Neural progenitor cell (in vitro differentiated cells): ENCODE data around the gene PPP2R2B. TPM values are rescaled to one million over a fixed set of nuclear protein-coding genes. Genes with fewer than 3 reads are reported as not detected.
"Not testable (repeated sequence)": the region's sequence is repeated elsewhere in the genome, so short reads cannot be mapped to it uniquely, and the experiment has no call there.

Source experiments
- DNase-seq: peaks from one replicate; pipeline ENCODE4 v3.0.0-alpha.2; 2016; ENCODE audit warnings: low spot score
- H2AFZ ChIP-seq: fragments of 200-600 bp; sonication (generic); replicated peaks from 2 replicates; pipeline ENCODE4 v1.6.1; 2016; ENCODE audit warnings: antibody characterized with exemption
- H3F3A ChIP-seq: fragments of 200-600 bp; sonication (generic); 2 replicates; pipeline ENCODE4 v1.6.1; 2016; ENCODE audit warnings: antibody characterized with exemption, low read depth
- H3K27ac ChIP-seq: fragments of 200-600 bp; sonication (generic); 2 replicates; pipeline ENCODE4 v1.5.1; 2016; ENCODE audit warnings: mild to moderate bottlenecking
- H3K27me3 ChIP-seq: fragments of 200-600 bp; sonication (generic); 2 replicates; pipeline ENCODE4 v1.6.1; 2016; ENCODE audit warnings: mild to moderate bottlenecking, moderate library complexity
- H3K36me3 ChIP-seq: fragments of 200-600 bp; sonication (generic); 2 replicates; pipeline ENCODE4 v1.5.1; 2016
- H3K4me1 ChIP-seq: fragments of 200-600 bp; sonication (generic); 2 replicates; pipeline ENCODE4 v1.6.1; 2016; ENCODE audit warnings: mixed run types
- H3K4me2 ChIP-seq: fragments of 200-600 bp; sonication (generic); 2 replicates; pipeline ENCODE4 v1.6.1; 2016
- H3K4me3 ChIP-seq: fragments of 200-600 bp; sonication (generic); 2 replicates; pipeline ENCODE4 v1.5.1; 2016
- H3K79me2 ChIP-seq: fragments of 200-600 bp; sonication (generic); 2 replicates; pipeline ENCODE4 v1.6.1; 2016; ENCODE audit warnings: low read depth
- H3K9ac ChIP-seq: fragments of 200-600 bp; sonication (generic); 2 replicates; pipeline ENCODE4 v1.6.1; 2016
- H3K9me3 ChIP-seq: fragments of 200-600 bp; sonication (generic); 2 replicates; pipeline ENCODE4 v1.5.1; 2016; ENCODE audit warnings: low read depth
- H4K20me1 ChIP-seq: fragments of 200-600 bp; sonication (generic); 2 replicates; pipeline ENCODE4 v1.6.1; 2016; ENCODE audit warnings: low read depth
- H3K27ac Mint-ChIP-seq: 3 replicates; pipeline ENCODE4 v1.8.0; 2021; ENCODE audit warnings: mixed read lengths
- H3K27me3 Mint-ChIP-seq: 2 replicates; pipeline ENCODE4 v1.8.0; 2022; ENCODE audit warnings: low read depth, mild to moderate bottlenecking, inconsistent platforms, moderate library complexity, mixed read lengths; ENCODE audit not compliant: insufficient read depth
- H3K36me3 Mint-ChIP-seq: 3 replicates; pipeline ENCODE4 v1.8.0; 2021; ENCODE audit warnings: mixed read lengths
- H3K4me1 Mint-ChIP-seq: 3 replicates; pipeline ENCODE4 v1.8.0; 2021; ENCODE audit warnings: mixed read lengths
- H3K4me3 Mint-ChIP-seq: 3 replicates; pipeline ENCODE4 v1.8.0; 2021; ENCODE audit warnings: mild to moderate bottlenecking, moderate library complexity, mixed read lengths
- H3K9me3 Mint-ChIP-seq: 3 replicates; pipeline ENCODE4 v1.8.0; 2020; ENCODE audit warnings: mixed read lengths
- EZH2 ChIP-seq: fragments of 200-600 bp; sonication (generic); IDR thresholded peaks from 2 replicates; pipeline ENCODE4 v1.6.1; 2017; ENCODE audit warnings: antibody characterized with exemption, mild to moderate bottlenecking, moderate library complexity
- EZH2phosphoT487 ChIP-seq: fragments of 200-600 bp; sonication (generic); IDR thresholded peaks from 2 replicates; pipeline ENCODE4 v1.6.1; 2017; ENCODE audit warnings: antibody characterized with exemption
- total RNA-seq: library from RNA; depleted of rRNA; stranded (reverse); fragments of >200 nt; gene quantifications from 2 replicates; pipeline ENCODE4 v1.2.3, GENCODE V29; 2015; ENCODE audit warnings: low replicate concordance
- TF ChIP-seq, protein P1 (sequence below): fragments of 200-600 bp; sonication (generic); IDR thresholded peaks from 2 replicates; pipeline ENCODE4 v1.5.1; 2017; ENCODE audit warnings: antibody characterized with exemption, mild to moderate bottlenecking

PPP2R2B gene
- total RNA-seq, 1 donor from 2014 or later, result 26.6 TPM

DNA sequence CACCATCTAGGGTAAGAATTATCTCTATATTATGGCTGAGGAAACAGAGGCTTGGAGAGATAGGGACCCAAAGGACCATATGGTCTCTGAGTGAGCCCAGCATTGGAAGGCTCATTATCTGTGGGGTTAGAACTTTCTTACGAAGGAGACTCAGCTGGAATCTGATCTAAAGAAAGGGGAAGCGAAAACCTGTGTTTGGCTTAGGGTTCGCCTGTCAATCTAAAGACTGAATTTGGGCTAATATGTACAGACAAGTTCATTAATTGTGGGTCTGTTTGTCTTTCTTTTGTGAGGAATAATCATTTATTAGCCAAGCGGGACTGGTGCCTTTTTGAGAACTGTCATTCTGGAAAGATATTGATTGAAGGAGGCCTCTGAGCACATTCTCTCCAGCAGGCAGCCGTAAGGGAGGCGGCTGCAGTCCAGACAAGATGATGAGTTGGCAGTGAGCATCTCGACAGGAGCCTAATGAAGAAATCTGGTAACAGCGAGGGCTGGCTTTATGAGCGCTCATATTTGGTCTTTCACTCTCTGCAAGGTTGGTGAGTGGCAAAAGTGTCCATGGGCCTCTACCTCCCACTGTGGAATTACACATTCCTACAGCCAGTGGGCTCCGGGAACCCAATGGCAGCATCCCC is 258.4 kb downstream of the PPP2R2B start:
- Histone ChIP-seq H3K4me1 (peaks cover 17% of the 10 kb centered on the region), H4K20me1 (peaks cover 7% of the 10 kb centered on the region), H3K36me3 (no peaks in the 10 kb centered on the region), H3K27ac (no peak overlapping the region), H3K4me3 (no peak overlapping the region), H3K79me2 (no peaks in the 10 kb centered on the region), H2AFZ (no peak overlapping the region), H3K4me2 (peak overlapping the region; percentile 64), H3K27me3 (no peaks in the 10 kb centered on the region), H3K9me3 (peaks cover 5% of the 10 kb centered on the region), H3F3A (peaks cover 13% of the 10 kb centered on the region), H3K9ac (no peak overlapping the region)
- TF ChIP-seq EZH2phosphoT487 (no peak), EZH2 (no peak)
- TF ChIP-seq, protein P1, sequence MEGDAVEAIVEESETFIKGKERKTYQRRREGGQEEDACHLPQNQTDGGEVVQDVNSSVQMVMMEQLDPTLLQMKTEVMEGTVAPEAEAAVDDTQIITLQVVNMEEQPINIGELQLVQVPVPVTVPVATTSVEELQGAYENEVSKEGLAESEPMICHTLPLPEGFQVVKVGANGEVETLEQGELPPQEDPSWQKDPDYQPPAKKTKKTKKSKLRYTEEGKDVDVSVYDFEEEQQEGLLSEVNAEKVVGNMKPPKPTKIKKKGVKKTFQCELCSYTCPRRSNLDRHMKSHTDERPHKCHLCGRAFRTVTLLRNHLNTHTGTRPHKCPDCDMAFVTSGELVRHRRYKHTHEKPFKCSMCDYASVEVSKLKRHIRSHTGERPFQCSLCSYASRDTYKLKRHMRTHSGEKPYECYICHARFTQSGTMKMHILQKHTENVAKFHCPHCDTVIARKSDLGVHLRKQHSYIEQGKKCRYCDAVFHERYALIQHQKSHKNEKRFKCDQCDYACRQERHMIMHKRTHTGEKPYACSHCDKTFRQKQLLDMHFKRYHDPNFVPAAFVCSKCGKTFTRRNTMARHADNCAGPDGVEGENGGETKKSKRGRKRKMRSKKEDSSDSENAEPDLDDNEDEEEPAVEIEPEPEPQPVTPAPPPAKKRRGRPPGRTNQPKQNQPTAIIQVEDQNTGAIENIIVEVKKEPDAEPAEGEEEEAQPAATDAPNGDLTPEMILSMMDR, result no peak
- peak overlapping the region; percentile 69 for H3K4me3 Mint-ChIP-seq
- peaks cover 31% of the 10 kb centered on the region for H3K4me1 Mint-ChIP-seq
- DNase-seq, result no peak
- no peaks in the 10 kb centered on the region for H3K36me3 Mint-ChIP-seq
- H3K27ac Mint-ChIP-seq, result peak overlapping the region; percentile 64
- H3K27me3 Mint-ChIP-seq, result peaks cover 11% of the 10 kb centered on the region
- H3K9me3 Mint-ChIP-seq, result peaks cover 10% of the 10 kb centered on the region

DNA sequence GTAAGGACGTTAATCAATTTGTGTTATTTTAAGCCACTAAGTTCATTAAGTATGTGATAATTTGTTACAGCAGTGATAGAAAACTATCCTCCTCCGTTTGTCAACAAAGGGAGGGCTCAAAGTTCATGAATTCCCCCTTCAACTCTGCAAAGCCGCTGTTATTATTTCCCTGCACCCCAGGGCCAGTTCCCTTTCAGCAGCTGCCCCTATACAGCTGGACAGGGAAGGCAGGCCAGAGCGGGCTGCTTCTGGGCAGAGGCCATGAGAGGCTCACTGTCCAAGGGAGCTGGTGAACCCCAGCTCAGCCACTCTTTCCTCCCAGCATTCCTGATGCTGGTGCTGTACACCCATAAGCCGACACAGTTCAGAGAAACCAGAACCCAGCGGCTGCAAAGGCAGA is 260.1 kb downstream of the PPP2R2B start:
- Histone ChIP-seq H3K27me3 (no peaks in the 10 kb centered on the region), H4K20me1 (peaks cover 7% of the 10 kb centered on the region), H3K9me3 (peaks cover 5% of the 10 kb centered on the region), H3K79me2 (no peaks in the 10 kb centered on the region), H3F3A (peaks cover 13% of the 10 kb centered on the region), H3K36me3 (no peaks in the 10 kb centered on the region), H3K4me2 (no peak overlapping the region), H3K27ac (no peak overlapping the region), H3K9ac (no peak overlapping the region), H3K4me3 (no peak overlapping the region), H3K4me1 (peaks cover 17% of the 10 kb centered on the region), H2AFZ (no peak overlapping the region)
- no peaks in the 10 kb centered on the region for H3K36me3 Mint-ChIP-seq
- H3K4me3 Mint-ChIP-seq, result no peak overlapping the region
- TF ChIP-seq EZH2phosphoT487 (no peak), EZH2 (no peak)
- TF ChIP-seq, protein P1, result no peak
- H3K4me1 Mint-ChIP-seq, result peaks cover 23% of the 10 kb centered on the region
- peak overlapping the region; percentile 51 for H3K27ac Mint-ChIP-seq
- DNase-seq, result no peak
- H3K9me3 Mint-ChIP-seq, result peaks cover 10% of the 10 kb centered on the region
- peaks cover 11% of the 10 kb centered on the region for H3K27me3 Mint-ChIP-seq

DNA sequence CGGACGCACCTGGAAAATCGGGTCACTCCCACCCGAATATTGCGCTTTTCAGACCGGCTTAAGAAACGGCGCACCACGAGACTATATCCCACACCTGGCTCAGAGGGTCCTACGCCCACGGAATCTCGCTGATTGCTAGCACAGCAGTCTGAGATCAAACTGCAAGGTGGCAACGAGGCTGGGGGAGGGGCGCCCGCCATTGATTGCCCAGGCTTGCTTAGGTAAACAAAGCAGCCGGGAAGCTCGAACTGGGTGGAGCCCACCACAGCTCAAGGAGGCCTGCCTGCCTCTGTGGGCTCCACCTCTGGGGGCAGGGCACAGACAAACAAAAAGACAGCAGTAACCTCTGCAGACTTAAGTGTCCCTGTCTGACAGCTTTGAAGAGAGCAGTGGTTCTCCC is 268.8 kb downstream of the PPP2R2B start:
- H3K9me3 ChIP-seq, H3F3A ChIP-seq, H3K27me3 ChIP-seq, H3K36me3 Mint-ChIP-seq, H3K4me3 Mint-ChIP-seq, H3K9me3 Mint-ChIP-seq, H3K4me1 ChIP-seq, H3K79me2 ChIP-seq, H3K27ac ChIP-seq, H3K27me3 Mint-ChIP-seq, H2AFZ ChIP-seq, DNase-seq, H3K9ac ChIP-seq, H3K4me1 Mint-ChIP-seq, H3K4me3 ChIP-seq, H3K36me3 ChIP-seq, H4K20me1 ChIP-seq, H3K4me2 ChIP-seq, H3K27ac Mint-ChIP-seq: not testable (repeated sequence)

DNA sequence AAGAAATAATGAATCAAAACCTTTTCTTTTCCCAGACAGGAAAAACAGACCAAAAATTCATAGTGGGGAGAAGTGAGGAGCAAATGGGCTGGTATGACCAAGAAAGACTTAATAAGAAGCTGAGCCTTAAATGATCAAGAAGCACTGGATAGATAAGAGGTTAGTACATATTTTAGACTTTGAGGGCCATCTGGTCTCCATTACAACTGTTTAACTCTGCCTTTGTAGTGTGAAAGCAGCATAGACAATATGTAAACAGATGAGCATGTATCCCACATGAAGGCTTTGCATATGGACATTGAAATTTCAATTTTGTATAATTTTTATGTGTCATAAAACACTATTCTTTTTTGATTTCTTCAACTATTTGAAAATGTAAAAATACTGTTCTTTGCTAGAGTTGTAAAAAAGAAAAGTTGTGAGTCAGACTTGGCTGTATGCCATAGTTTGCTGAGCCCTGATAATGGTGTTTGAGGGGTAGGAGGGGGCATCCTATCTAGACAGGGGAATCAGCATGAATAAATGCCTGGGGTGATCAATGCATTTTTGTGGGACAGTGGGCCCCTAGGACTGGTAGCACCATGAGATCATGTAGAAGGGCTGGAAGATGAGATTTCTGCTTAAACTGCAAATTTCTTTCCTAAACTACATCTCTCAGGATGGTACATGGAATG is 270.8 kb downstream of the PPP2R2B start:
- Histone ChIP-seq H3K9me3 (no peaks in the 10 kb centered on the region), H3K36me3 (no peaks in the 10 kb centered on the region), H3K4me2 (no peak overlapping the region), H3K27me3 (no peaks in the 10 kb centered on the region), H3K9ac (no peak overlapping the region), H3K4me1 (no peaks in the 10 kb centered on the region), H2AFZ (no peak overlapping the region), H4K20me1 (no peaks in the 10 kb centered on the region), H3K4me3 (no peak overlapping the region), H3F3A (no peaks in the 10 kb centered on the region), H3K79me2 (no peaks in the 10 kb centered on the region), H3K27ac (no peak overlapping the region)
- TF ChIP-seq EZH2phosphoT487 (no peak), EZH2 (no peak)
- TF ChIP-seq, protein P1, result no peak
- no peak for DNase-seq
- Mint-ChIP-seq H3K9me3 (peaks cover 6% of the 10 kb centered on the region), H3K36me3 (no peaks in the 10 kb centered on the region), H3K4me3 (no peak overlapping the region), H3K4me1 (peaks cover 2% of the 10 kb centered on the region), H3K27ac (no peak overlapping the region), H3K27me3 (peaks cover 2% of the 10 kb centered on the region)
